GM23338 (cell line): ENCODE data around the gene CYP46A1. TPM values are rescaled to one million over a fixed set of nuclear protein-coding genes. Genes with fewer than 3 reads are reported as not detected.

Experiments
- ATAC-seq: fragments of 200-7000 bp; cut with Tn5 transposase; 3 replicates; pipeline ENCODE4 v1.9.1; 2020
- DNase-seq: peaks from one replicate; pipeline ENCODE4 v3.0.0-alpha.2; 2015; ENCODE audit warnings: low spot score
- H2AFZ ChIP-seq: fragments of 200-600 bp; sonication (generic); 2 replicates; pipeline ENCODE4 v1.8.0; 2016; ENCODE audit warnings: antibody characterized with exemption, mild to moderate bottlenecking, moderate library complexity
- H3F3A ChIP-seq: fragments of 200-600 bp; sonication (generic); replicated peaks from 2 replicates; pipeline ENCODE4 v1.8.0; 2017; ENCODE audit warnings: antibody characterized with exemption, mixed run types, low read depth
- H3K27ac ChIP-seq: fragments of 200-600 bp; sonication (generic); 2 replicates; pipeline ENCODE4 v1.6.1; 2016; ENCODE audit warnings: low read depth
- H3K27me3 ChIP-seq: fragments of 200-600 bp; sonication (generic); 2 replicates; pipeline ENCODE4 v1.8.0; 2016; ENCODE audit warnings: mild to moderate bottlenecking, mixed run types, moderate library complexity; ENCODE audit not compliant: insufficient read depth
- H3K36me3 ChIP-seq: fragments of 200-600 bp; sonication (generic); 2 replicates; pipeline ENCODE4 v1.8.0; 2016; ENCODE audit warnings: mild to moderate bottlenecking; ENCODE audit not compliant: insufficient read depth
- H3K4me1 ChIP-seq: fragments of 200-600 bp; sonication (generic); 2 replicates; pipeline ENCODE4 v1.8.0; 2016; ENCODE audit warnings: mild to moderate bottlenecking, moderate library complexity; ENCODE audit not compliant: insufficient read depth
- H3K4me2 ChIP-seq: fragments of 200-600 bp; sonication (generic); 2 replicates; pipeline ENCODE4 v1.7.1; 2017; ENCODE audit warnings: mixed run types
- H3K4me3 ChIP-seq: fragments of 200-600 bp; sonication (generic); 2 replicates; pipeline ENCODE4 v1.6.1; 2016; ENCODE audit warnings: mixed run types
- H3K79me2 ChIP-seq: fragments of 200-600 bp; sonication (generic); replicated peaks from 2 replicates; pipeline ENCODE4 v1.8.0; 2017; ENCODE audit warnings: mild to moderate bottlenecking; ENCODE audit not compliant: insufficient read depth
- H3K9me2 ChIP-seq: fragments of 200-600 bp; sonication (generic); 2 replicates; pipeline ENCODE4 v1.8.0; 2017; ENCODE audit not compliant: insufficient read depth
- H4K20me1 ChIP-seq: fragments of 200-600 bp; sonication (generic); replicated peaks from 2 replicates; pipeline ENCODE4 v1.8.0; 2017; ENCODE audit warnings: mild to moderate bottlenecking; ENCODE audit not compliant: insufficient read depth
- H3K27ac Mint-ChIP-seq: 2 replicates; pipeline ENCODE4 v1.8.0; 2020; ENCODE audit warnings: inconsistent platforms, mild to moderate bottlenecking, moderate library complexity, mixed read lengths
- H3K27me3 Mint-ChIP-seq: 3 replicates; pipeline ENCODE4 v1.8.0; 2022; ENCODE audit warnings: low read depth, mild to moderate bottlenecking, moderate library complexity, mixed read lengths, inconsistent platforms; ENCODE audit not compliant: insufficient read depth, poor library complexity
- H3K36me3 Mint-ChIP-seq: 3 replicates; pipeline ENCODE4 v1.8.0; 2021; ENCODE audit warnings: low read depth, mild to moderate bottlenecking, inconsistent platforms, moderate library complexity, mixed read lengths
- H3K4me1 Mint-ChIP-seq: 3 replicates; pipeline ENCODE4 v1.8.0; 2020; ENCODE audit warnings: mild to moderate bottlenecking, inconsistent platforms, mixed read lengths
- H3K4me3 Mint-ChIP-seq: 3 replicates; pipeline ENCODE4 v1.8.0; 2021; ENCODE audit warnings: moderate library complexity, mild to moderate bottlenecking, inconsistent platforms, mixed read lengths
- H3K9me3 Mint-ChIP-seq: 3 replicates; pipeline ENCODE4 v1.8.0; 2020; ENCODE audit warnings: moderate library complexity, mild to moderate bottlenecking, inconsistent platforms, mixed read lengths
- CREB1 ChIP-seq: fragments of 250-450 bp; sonication (Bioruptor Pico); IDR thresholded peaks from 2 replicates; pipeline ENCODE4 v1.5.0; 2020; ENCODE audit warnings: low read depth, mild to moderate bottlenecking, moderate library complexity
- EZH2 ChIP-seq: fragments of 200-600 bp; sonication (generic); IDR thresholded peaks from one replicate; pipeline ENCODE4 v1.8.0; 2017; ENCODE audit warnings: antibody characterized with exemption, mild to moderate bottlenecking, low read depth; ENCODE audit not compliant: unreplicated experiment
- EZH2phosphoT487 ChIP-seq: fragments of 200-600 bp; sonication (generic); IDR thresholded peaks from one replicate; pipeline ENCODE4 v1.8.1; 2018; ENCODE audit warnings: antibody characterized with exemption; ENCODE audit not compliant: unreplicated experiment
- JUNB ChIP-seq: IDR thresholded peaks from one replicate; pipeline ENCODE4 v1.6.1; 2016; ENCODE audit warnings: antibody characterized with exemption; ENCODE audit not compliant: unreplicated experiment
- NANOG ChIP-seq: IDR thresholded peaks from 2 replicates; pipeline ENCODE4 v1.6.1; 2016; ENCODE audit warnings: antibody characterized with exemption, borderline replicate concordance
- POLR2AphosphoS5 ChIP-seq: IDR thresholded peaks from 2 replicates; pipeline ENCODE4 v1.6.1; 2016; ENCODE audit warnings: antibody characterized with exemption, low read depth
- STAT1 ChIP-seq: IDR thresholded peaks from one replicate; pipeline ENCODE4 v1.6.1; 2016; ENCODE audit warnings: antibody characterized with exemption; ENCODE audit not compliant: unreplicated experiment
- ZNF114 ChIP-seq: fragments of 250-450 bp; sonication (Bioruptor Pico); IDR thresholded peaks from 2 replicates; pipeline ENCODE4 v1.5.0; 2020; ENCODE audit warnings: mild to moderate bottlenecking, moderate library complexity
- ZNF331 ChIP-seq: fragments of 250-450 bp; sonication (Bioruptor Pico); IDR thresholded peaks from 2 replicates; pipeline ENCODE4 v1.5.0; 2020; ENCODE audit warnings: low read depth, mild to moderate bottlenecking, moderate library complexity
- polyA plus RNA-seq: library from polyadenylated mRNA; unstranded; fragments of >200 nt; fragmentation: Nextera tagmentation; extraction: Ambion mirVana; gene quantifications from 2 replicates; pipeline ENCODE4 v1.2.1, GENCODE V29; 2016
- total RNA-seq: library from RNA; depleted of rRNA; stranded (reverse); fragments of >200 nt; shearing (Covaris generic); gene quantifications from 2 replicates; pipeline ENCODE4 v1.2.3, GENCODE V29; 2014
- TF ChIP-seq, protein P1 (sequence below), 2 experiments: fragments of 200-600 bp in 1 of 2; sonication (generic) in 1 of 2; conservative IDR thresholded peaks; 2 replicates each; pipeline versions ENCODE4 v1.5.1 to v1.6.1; 2016 to 2017; ENCODE audit warnings: antibody characterized with exemption in 2 of 2, low read depth in 2 of 2, mild to moderate bottlenecking in 2 of 2, moderate library complexity in 1 of 2
- TF ChIP-seq, protein P2 (sequence below): IDR thresholded peaks from 2 replicates; pipeline ENCODE4 v1.6.1; 2016; ENCODE audit warnings: antibody characterized with exemption
- TF ChIP-seq, protein P3 (sequence below): fragments of 250-450 bp; sonication (Bioruptor Pico); IDR thresholded peaks from 2 replicates; pipeline ENCODE4 v1.5.0; 2020; ENCODE audit warnings: mild to moderate bottlenecking, moderate library complexity
- TF ChIP-seq, protein P4 (sequence below): IDR thresholded peaks from one replicate; pipeline ENCODE4 v1.6.1; 2018; ENCODE audit warnings: antibody characterized with exemption; ENCODE audit not compliant: unreplicated experiment

Gene CYP46A1
- total and polyA plus RNA-seq, 2 experiments from 2014 or later = 0.59 to 0.66 TPM

DNA sequence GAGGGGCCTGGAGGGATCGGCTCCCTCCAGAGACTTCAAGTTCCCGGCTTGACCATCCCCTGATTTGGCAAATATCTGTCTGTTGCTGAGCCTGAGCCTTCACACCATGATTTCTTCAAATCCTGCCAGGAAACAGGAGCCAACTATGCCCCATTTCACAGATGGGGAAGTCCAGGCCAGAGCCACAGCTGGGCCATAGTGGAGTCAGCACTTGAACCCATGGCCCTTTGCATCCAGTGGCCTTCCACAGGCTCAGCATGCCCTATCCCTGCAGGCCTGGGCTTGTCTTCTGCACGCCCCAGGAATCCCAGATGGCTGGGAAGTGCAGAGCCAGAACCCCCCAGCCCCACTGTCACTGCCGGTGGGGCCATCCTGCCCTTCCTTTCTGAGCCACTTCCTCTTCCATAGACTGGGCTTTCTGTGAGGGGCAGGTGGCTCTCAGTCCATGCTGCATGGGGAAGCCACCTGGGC, 44.9 kb downstream of the CYP46A1 start:
- Mint-ChIP-seq H3K36me3 (no peaks in the 10 kb centered on the region), H3K27ac (no peak overlapping the region), H3K27me3 (peaks cover 17% of the 10 kb centered on the region), H3K9me3 (no peaks in the 10 kb centered on the region; the same call in 2 of the 3 replicates), H3K4me3 (no peak overlapping the region), H3K4me1 (peaks cover 2% of the 10 kb centered on the region; the same call in 2 of the 3 replicates)
- no peak overlapping the region for H3K4me2 ChIP-seq
- H3K79me2 ChIP-seq = no peaks in the 10 kb centered on the region
- no peaks in the 10 kb centered on the region for H3K9me2 ChIP-seq
- no peak overlapping the region for H2AFZ ChIP-seq
- TF ChIP-seq NANOG (no peak), POLR2AphosphoS5 (no peak), EZH2phosphoT487 (no peak), ZNF114 (CRISPR knock-in tag) (no peak), CREB1 (CRISPR knock-in tag) (no peak), STAT1 (no peak), EZH2 (no peak), ZNF331 (no peak), JUNB (no peak)
- TF ChIP-seq, protein P1, sequence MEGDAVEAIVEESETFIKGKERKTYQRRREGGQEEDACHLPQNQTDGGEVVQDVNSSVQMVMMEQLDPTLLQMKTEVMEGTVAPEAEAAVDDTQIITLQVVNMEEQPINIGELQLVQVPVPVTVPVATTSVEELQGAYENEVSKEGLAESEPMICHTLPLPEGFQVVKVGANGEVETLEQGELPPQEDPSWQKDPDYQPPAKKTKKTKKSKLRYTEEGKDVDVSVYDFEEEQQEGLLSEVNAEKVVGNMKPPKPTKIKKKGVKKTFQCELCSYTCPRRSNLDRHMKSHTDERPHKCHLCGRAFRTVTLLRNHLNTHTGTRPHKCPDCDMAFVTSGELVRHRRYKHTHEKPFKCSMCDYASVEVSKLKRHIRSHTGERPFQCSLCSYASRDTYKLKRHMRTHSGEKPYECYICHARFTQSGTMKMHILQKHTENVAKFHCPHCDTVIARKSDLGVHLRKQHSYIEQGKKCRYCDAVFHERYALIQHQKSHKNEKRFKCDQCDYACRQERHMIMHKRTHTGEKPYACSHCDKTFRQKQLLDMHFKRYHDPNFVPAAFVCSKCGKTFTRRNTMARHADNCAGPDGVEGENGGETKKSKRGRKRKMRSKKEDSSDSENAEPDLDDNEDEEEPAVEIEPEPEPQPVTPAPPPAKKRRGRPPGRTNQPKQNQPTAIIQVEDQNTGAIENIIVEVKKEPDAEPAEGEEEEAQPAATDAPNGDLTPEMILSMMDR (conservative IDR thresholded peaks at IDR 0.05; ENCODE audit: low read depth in 2 of 2) = no peak
- TF ChIP-seq, protein P2, sequence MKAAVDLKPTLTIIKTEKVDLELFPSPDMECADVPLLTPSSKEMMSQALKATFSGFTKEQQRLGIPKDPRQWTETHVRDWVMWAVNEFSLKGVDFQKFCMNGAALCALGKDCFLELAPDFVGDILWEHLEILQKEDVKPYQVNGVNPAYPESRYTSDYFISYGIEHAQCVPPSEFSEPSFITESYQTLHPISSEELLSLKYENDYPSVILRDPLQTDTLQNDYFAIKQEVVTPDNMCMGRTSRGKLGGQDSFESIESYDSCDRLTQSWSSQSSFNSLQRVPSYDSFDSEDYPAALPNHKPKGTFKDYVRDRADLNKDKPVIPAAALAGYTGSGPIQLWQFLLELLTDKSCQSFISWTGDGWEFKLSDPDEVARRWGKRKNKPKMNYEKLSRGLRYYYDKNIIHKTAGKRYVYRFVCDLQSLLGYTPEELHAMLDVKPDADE = no peak
- TF ChIP-seq, protein P3, sequence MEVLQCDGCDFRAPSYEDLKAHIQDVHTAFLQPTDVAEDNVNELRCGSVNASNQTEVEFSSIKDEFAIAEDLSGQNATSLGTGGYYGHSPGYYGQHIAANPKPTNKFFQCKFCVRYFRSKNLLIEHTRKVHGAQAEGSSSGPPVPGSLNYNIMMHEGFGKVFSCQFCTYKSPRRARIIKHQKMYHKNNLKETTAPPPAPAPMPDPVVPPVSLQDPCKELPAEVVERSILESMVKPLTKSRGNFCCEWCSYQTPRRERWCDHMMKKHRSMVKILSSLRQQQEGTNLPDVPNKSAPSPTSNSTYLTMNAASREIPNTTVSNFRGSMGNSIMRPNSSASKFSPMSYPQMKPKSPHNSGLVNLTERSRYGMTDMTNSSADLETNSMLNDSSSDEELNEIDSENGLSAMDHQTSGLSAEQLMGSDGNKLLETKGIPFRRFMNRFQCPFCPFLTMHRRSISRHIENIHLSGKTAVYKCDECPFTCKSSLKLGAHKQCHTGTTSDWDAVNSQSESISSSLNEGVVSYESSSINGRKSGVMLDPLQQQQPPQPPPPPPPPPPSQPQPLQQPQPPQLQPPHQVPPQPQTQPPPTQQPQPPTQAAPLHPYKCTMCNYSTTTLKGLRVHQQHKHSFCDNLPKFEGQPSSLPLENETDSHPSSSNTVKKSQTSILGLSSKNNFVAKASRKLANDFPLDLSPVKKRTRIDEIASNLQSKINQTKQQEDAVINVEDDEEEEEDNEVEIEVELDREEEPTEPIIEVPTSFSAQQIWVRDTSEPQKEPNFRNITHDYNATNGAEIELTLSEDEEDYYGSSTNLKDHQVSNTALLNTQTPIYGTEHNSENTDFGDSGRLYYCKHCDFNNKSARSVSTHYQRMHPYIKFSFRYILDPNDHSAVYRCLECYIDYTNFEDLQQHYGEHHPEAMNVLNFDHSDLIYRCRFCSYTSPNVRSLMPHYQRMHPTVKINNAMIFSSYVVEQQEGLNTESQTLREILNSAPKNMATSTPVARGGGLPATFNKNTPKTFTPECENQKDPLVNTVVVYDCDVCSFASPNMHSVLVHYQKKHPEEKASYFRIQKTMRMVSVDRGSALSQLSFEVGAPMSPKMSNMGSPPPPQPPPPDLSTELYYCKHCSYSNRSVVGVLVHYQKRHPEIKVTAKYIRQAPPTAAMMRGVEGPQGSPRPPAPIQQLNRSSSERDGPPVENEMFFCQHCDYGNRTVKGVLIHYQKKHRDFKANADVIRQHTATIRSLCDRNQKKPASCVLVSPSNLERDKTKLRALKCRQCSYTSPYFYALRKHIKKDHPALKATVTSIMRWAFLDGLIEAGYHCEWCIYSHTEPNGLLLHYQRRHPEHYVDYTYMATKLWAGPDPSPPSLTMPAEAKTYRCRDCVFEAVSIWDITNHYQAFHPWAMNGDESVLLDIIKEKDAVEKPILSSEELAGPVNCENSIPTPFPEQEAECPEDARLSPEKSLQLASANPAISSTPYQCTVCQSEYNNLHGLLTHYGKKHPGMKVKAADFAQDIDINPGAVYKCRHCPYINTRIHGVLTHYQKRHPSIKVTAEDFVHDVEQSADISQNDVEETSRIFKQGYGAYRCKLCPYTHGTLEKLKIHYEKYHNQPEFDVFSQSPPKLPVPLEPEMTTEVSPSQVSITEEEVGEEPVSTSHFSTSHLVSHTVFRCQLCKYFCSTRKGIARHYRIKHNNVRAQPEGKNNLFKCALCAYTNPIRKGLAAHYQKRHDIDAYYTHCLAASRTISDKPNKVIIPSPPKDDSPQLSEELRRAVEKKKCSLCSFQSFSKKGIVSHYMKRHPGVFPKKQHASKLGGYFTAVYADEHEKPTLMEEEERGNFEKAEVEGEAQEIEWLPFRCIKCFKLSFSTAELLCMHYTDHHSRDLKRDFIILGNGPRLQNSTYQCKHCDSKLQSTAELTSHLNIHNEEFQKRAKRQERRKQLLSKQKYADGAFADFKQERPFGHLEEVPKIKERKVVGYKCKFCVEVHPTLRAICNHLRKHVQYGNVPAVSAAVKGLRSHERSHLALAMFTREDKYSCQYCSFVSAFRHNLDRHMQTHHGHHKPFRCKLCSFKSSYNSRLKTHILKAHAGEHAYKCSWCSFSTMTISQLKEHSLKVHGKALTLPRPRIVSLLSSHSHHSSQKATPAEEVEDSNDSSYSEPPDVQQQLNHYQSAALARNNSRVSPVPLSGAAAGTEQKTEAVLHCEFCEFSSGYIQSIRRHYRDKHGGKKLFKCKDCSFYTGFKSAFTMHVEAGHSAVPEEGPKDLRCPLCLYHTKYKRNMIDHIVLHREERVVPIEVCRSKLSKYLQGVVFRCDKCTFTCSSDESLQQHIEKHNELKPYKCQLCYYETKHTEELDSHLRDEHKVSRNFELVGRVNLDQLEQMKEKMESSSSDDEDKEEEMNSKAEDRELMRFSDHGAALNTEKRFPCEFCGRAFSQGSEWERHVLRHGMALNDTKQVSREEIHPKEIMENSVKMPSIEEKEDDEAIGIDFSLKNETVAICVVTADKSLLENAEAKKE = no peak
- TF ChIP-seq, protein P4, sequence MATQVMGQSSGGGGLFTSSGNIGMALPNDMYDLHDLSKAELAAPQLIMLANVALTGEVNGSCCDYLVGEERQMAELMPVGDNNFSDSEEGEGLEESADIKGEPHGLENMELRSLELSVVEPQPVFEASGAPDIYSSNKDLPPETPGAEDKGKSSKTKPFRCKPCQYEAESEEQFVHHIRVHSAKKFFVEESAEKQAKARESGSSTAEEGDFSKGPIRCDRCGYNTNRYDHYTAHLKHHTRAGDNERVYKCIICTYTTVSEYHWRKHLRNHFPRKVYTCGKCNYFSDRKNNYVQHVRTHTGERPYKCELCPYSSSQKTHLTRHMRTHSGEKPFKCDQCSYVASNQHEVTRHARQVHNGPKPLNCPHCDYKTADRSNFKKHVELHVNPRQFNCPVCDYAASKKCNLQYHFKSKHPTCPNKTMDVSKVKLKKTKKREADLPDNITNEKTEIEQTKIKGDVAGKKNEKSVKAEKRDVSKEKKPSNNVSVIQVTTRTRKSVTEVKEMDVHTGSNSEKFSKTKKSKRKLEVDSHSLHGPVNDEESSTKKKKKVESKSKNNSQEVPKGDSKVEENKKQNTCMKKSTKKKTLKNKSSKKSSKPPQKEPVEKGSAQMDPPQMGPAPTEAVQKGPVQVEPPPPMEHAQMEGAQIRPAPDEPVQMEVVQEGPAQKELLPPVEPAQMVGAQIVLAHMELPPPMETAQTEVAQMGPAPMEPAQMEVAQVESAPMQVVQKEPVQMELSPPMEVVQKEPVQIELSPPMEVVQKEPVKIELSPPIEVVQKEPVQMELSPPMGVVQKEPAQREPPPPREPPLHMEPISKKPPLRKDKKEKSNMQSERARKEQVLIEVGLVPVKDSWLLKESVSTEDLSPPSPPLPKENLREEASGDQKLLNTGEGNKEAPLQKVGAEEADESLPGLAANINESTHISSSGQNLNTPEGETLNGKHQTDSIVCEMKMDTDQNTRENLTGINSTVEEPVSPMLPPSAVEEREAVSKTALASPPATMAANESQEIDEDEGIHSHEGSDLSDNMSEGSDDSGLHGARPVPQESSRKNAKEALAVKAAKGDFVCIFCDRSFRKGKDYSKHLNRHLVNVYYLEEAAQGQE = no peak
- DNase-seq = no peak
- ATAC-seq = no peak
- no peak overlapping the region for H3K27ac ChIP-seq
- 0 out of 2 replicates have a peak, but pooled peaks cover 4% of the 10 kb centered on the region for H3F3A ChIP-seq
- H3K36me3 ChIP-seq = no peaks in the 10 kb centered on the region
- no peak overlapping the region for H3K4me3 ChIP-seq
- H3K4me1 ChIP-seq = peaks cover 5% of the 10 kb centered on the region
- no peaks in the 10 kb centered on the region for H3K27me3 ChIP-seq
- no peaks in the 10 kb centered on the region for H4K20me1 ChIP-seq
